ENCODE data around the gene PSMA5. TPM values are rescaled to one million over a fixed set of nuclear protein-coding genes. Genes with fewer than 3 reads are reported as not detected.

The PSMA5 gene
- total and polyA plus RNA-seq, 11 donors, result 24.3 to 94.7 (median 61.0) TPM

- 63 to 79% (median 73%) methylated on average over 2 of the region's 2 CpGs for WGBS, 4 donors
- no peaks in the 10 kb centered on the region for H3K9me3 ChIP-seq
- no peak for DNase-seq
- H3K36me3 ChIP-seq, result peaks cover 0 to 37% (median 30%) of the 10 kb centered on the region in 9 donors
- H3K4me1 ChIP-seq, result peaks cover 6 to 46% (median 24%) of the 10 kb centered on the region in 12 donors
- no peak for TF ChIP-seq CTCF (IDR thresholded peaks at IDR 0.05)
- no peak for TF ChIP-seq POLR2A (IDR thresholded peaks at IDR 0.05)
- intact Hi-C loops (cut with DNase I), result no loop called here
- H3K27ac ChIP-seq, result no peak overlapping the region
- no peak for ATAC-seq
- H3K27me3 ChIP-seq, result no peaks in the 10 kb centered on the region
- H3K4me3 ChIP-seq, result no peak overlapping the region
Measured at GRCh38 chr1:109423498-109423897, 2.8 kb downstream of the PSMA5 start.

- Histone ChIP-seq H3K27me3 (no peaks in the 10 kb centered on the region), H3K36me3 (peaks cover 0 to 100% (median 87%) of the 10 kb centered on the region in 9 donors), H3K4me3 (no peak overlapping the region), H3K4me1 (peaks cover 0 to 17% (median 6%) of the 10 kb centered on the region in 12 donors), H3K27ac (no peak overlapping the region), H3K9me3 (no peaks in the 10 kb centered on the region)
- DNase-seq (no peak), ATAC-seq (no peak)
- TF ChIP-seq POLR2A (IDR thresholded peaks at IDR 0.05) (no peak), CTCF (IDR thresholded peaks at IDR 0.05) (no peak)
- 83 to 85% (median 84%) methylated on average over 2 of the region's 2 CpGs for WGBS, 4 donors
- intact Hi-C loops (cut with DNase I), result no loop called here
Measured at GRCh38 chr1:109412551-109412950, 13.7 kb downstream of the PSMA5 start.

- H3K36me3 ChIP-seq, result peaks cover 0 to 100% (median 82%) of the 10 kb centered on the region in 9 donors
- DNase-seq, result no peak
- intact Hi-C loops (cut with DNase I), result loop anchor here in 3 of 10 donors (5.0 kb wide), 1 partner anchor 143 kb away; no protein-coding TSS in a partner anchor
- H3K9me3 ChIP-seq, result no peaks in the 10 kb centered on the region
- TF ChIP-seq CTCF (IDR thresholded peaks at IDR 0.05), result no peak
- TF ChIP-seq POLR2A (IDR thresholded peaks at IDR 0.05), result no peak
- ATAC-seq, result no peak
- H3K4me1 ChIP-seq, result peaks cover 0 to 8% (median 2%) of the 10 kb centered on the region in 12 donors
- 77 to 88% (median 83%) methylated on average over 4 of the region's 4 CpGs for WGBS, 4 donors
- H3K4me3 ChIP-seq, result no peak overlapping the region
- H3K27ac ChIP-seq, result no peak overlapping the region
- no peaks in the 10 kb centered on the region for H3K27me3 ChIP-seq
Measured at GRCh38 chr1:109404838-109405237, 21.4 kb downstream of the PSMA5 start.

- Histone ChIP-seq H3K4me1 (peaks cover 0 to 20% (median 13%) of the 10 kb centered on the region in 12 donors), H3K9me3 (no peaks in the 10 kb centered on the region), H3K4me3 (no peak overlapping the region), H3K36me3 (peaks cover 0 to 71% (median 54%) of the 10 kb centered on the region in 9 donors), H3K27me3 (no peaks in the 10 kb centered on the region), H3K27ac (peak overlapping the region in 7 of 12 donors; percentile 15 to 57 (median 41))
- ATAC-seq (peak in 2 of 4 donors; percentile 15 to 28), DNase-seq (no peak)
- TF ChIP-seq POLR2A (IDR thresholded peaks at IDR 0.05), result no peak
- TF ChIP-seq CTCF (IDR thresholded peaks at IDR 0.05), result no peak
- intact Hi-C loops (cut with DNase I), result loop anchor here in 3 of 10 donors (5.0 kb wide), 1 partner anchor 140 kb away; no protein-coding TSS in a partner anchor
Measured at GRCh38 chr1:109402025-109402424, 24.2 kb downstream of the PSMA5 start.
